CD4-positive, CD25-positive, alpha-beta regulatory T cell (primary cell): Measurements from ENCODE around the gene LATS2. TPM values are rescaled to one million over a fixed set of nuclear protein-coding genes. Genes with fewer than 3 reads are reported as not detected.

Experiments used
- ATAC-seq, 2 donors: fragments of 150-1000 bp; cut with Tn5 transposase; one replicate each; pipeline ENCODE4 v1.10.0; 2021; ENCODE audit warnings: low read depth in 2 of 2, moderate number of reproducible peaks in 2 of 2, moderate library complexity in 1 of 2
- DNase-seq, 3 donors: peaks; one replicate each; pipeline versions ENCODE4 v3.0.0 to v3.0.0-alpha.2; 2012 to 2022; ENCODE audit warnings: mixed read lengths in 1 of 3
- H3K27ac ChIP-seq: one replicate; pipeline ENCODE4 v1.7.0; 2013; ENCODE audit warnings: mild to moderate bottlenecking, low read length; ENCODE audit not compliant: insufficient read depth, poor library complexity, severe bottlenecking
- H3K27me3 ChIP-seq: one replicate; pipeline ENCODE4 v1.7.0; 2013; ENCODE audit warnings: low read length; ENCODE audit not compliant: control insufficient read depth, insufficient read depth
- H3K36me3 ChIP-seq: one replicate; pipeline ENCODE4 v1.7.0; 2013; ENCODE audit warnings: mild to moderate bottlenecking, low read length, moderate library complexity; ENCODE audit not compliant: control insufficient read depth, insufficient read depth
- H3K4me1 ChIP-seq: 2 replicates; pipeline ENCODE4 v1.7.0; 2013; ENCODE audit warnings: mild to moderate bottlenecking, low read length; ENCODE audit not compliant: insufficient read depth, control insufficient read depth, poor library complexity, severe bottlenecking
- H3K4me3 ChIP-seq: one replicate; pipeline ENCODE4 v1.7.0; 2013; ENCODE audit warnings: low read depth, mild to moderate bottlenecking, low read length, moderate library complexity
- H3K9me3 ChIP-seq, 2 experiments: 1 replicate in 1 of 2; 2 replicates in 1 of 2; pipeline ENCODE4 v1.7.0; 2013; ENCODE audit warnings: low read length in 2 of 2, mild to moderate bottlenecking in 1 of 2, moderate library complexity in 1 of 2; ENCODE audit not compliant: control insufficient read depth in 2 of 2
- H3K27ac Mint-ChIP-seq, 3 donors: one replicate each; pipeline ENCODE4 v1.8.0; 2020 to 2022; ENCODE audit warnings: mild to moderate bottlenecking in 3 of 3, mixed read lengths in 3 of 3, moderate library complexity in 2 of 3
- H3K27me3 Mint-ChIP-seq: one replicate; pipeline ENCODE4 v1.8.0; 2022; ENCODE audit warnings: mild to moderate bottlenecking, mixed read lengths
- H3K36me3 Mint-ChIP-seq: one replicate; pipeline ENCODE4 v1.8.0; 2020; ENCODE audit warnings: mixed read lengths
- H3K4me1 Mint-ChIP-seq, 4 donors: one replicate each; pipeline ENCODE4 v1.8.0; 2020 to 2022; ENCODE audit warnings: mixed read lengths in 4 of 4, mild to moderate bottlenecking in 1 of 4
- H3K4me3 Mint-ChIP-seq, 4 donors: one replicate each; pipeline ENCODE4 v1.8.0; 2020 to 2022; ENCODE audit warnings: mild to moderate bottlenecking in 4 of 4, mixed read lengths in 4 of 4, moderate library complexity in 3 of 4
- H3K9me3 Mint-ChIP-seq, 7 donors: one replicate each; pipeline ENCODE4 v1.8.0; 2020 to 2022; ENCODE audit warnings: mixed read lengths in 7 of 7, mild to moderate bottlenecking in 3 of 7, moderate library complexity in 2 of 7
- polyA plus RNA-seq, 4 donors: library from polyadenylated mRNA; unstranded; fragments of 300-500 nt; fragmentation: Illumina TruSeq; gene quantifications; one replicate each; pipeline ENCODE4 v1.2.3, GENCODE V29; 2021
- total RNA-seq: library from RNA; stranded (reverse); gene quantifications from one replicate; pipeline ENCODE4 v1.2.3, GENCODE V29; 2022

LATS2 gene
- total and polyA plus RNA-seq, 5 donors from 2014 or later, result 0.35 TPM; not detected in 4

GRCh38 chr13:21095311-21095710, 33.9 kb upstream of the LATS2 start:
- Histone ChIP-seq H3K27ac (no peak overlapping the region), H3K36me3 (no peaks in the 10 kb centered on the region), H3K4me1 (no peaks in the 10 kb centered on the region), H3K27me3 (peaks cover 4% of the 10 kb centered on the region), H3K9me3 (no peaks in the 10 kb centered on the region), H3K4me3 (no peak overlapping the region)
- ATAC-seq, result no peak
- Mint-ChIP-seq H3K27ac (no peak overlapping the region), H3K9me3 (peaks cover 0 to 2% (median 0%) of the 10 kb centered on the region in 7 donors), H3K36me3 (no peaks in the 10 kb centered on the region), H3K4me3 (no peak overlapping the region), H3K4me1 (no peaks in the 10 kb centered on the region), H3K27me3 (peaks cover 4% of the 10 kb centered on the region)
- no peak for DNase-seq

GRCh38 chr13:21089830-21090229, 28.4 kb upstream of the LATS2 start:
- H3K36me3 ChIP-seq, result no peaks in the 10 kb centered on the region
- Mint-ChIP-seq H3K27me3 (peaks cover 29% of the 10 kb centered on the region), H3K27ac (no peak overlapping the region), H3K9me3 (peaks cover 0 to 3% (median 0%) of the 10 kb centered on the region in 7 donors), H3K4me1 (peaks cover 0 to 6% (median 0%) of the 10 kb centered on the region in 4 donors), H3K4me3 (no peak overlapping the region), H3K36me3 (no peaks in the 10 kb centered on the region)
- no peaks in the 10 kb centered on the region for H3K4me1 ChIP-seq
- no peak overlapping the region for H3K27ac ChIP-seq
- DNase-seq, result no peak
- no peak overlapping the region for H3K4me3 ChIP-seq
- peaks cover 6% of the 10 kb centered on the region for H3K27me3 ChIP-seq
- no peak for ATAC-seq
- H3K9me3 ChIP-seq, result no peaks in the 10 kb centered on the region

GRCh38 chr13:21088534-21088933, 27.1 kb upstream of the LATS2 start:
- H3K27me3 Mint-ChIP-seq, result peaks cover 35% of the 10 kb centered on the region
- no peak overlapping the region for H3K27ac ChIP-seq

GRCh38 chr13:21086929-21087328, 25.5 kb upstream of the LATS2 start:
- H3K27me3 ChIP-seq, result peaks cover 6% of the 10 kb centered on the region
- no peak for DNase-seq
- H3K9me3 ChIP-seq, result no peaks in the 10 kb centered on the region
- Mint-ChIP-seq H3K27ac (no peak overlapping the region), H3K36me3 (no peaks in the 10 kb centered on the region), H3K27me3 (peaks cover 40% of the 10 kb centered on the region), H3K9me3 (peaks cover 0 to 3% (median 0%) of the 10 kb centered on the region in 7 donors), H3K4me3 (no peak overlapping the region), H3K4me1 (peaks cover 0 to 6% (median 0%) of the 10 kb centered on the region in 4 donors)
- no peaks in the 10 kb centered on the region for H3K4me1 ChIP-seq
- no peak overlapping the region for H3K27ac ChIP-seq
- no peak overlapping the region for H3K4me3 ChIP-seq
- H3K36me3 ChIP-seq, result no peaks in the 10 kb centered on the region
- no peak for ATAC-seq

More at GRCh38 chr13:21088534-21088933, 27.1 kb upstream of the LATS2 start:
- H3K36me3 Mint-ChIP-seq, result no peaks in the 10 kb centered on the region
- no peak overlapping the region for H3K4me3 Mint-ChIP-seq
- peaks cover 0 to 6% (median 0%) of the 10 kb centered on the region in 4 donors for H3K4me1 Mint-ChIP-seq
- Histone ChIP-seq H3K27me3 (peaks cover 6% of the 10 kb centered on the region), H3K9me3 (no peaks in the 10 kb centered on the region), H3K36me3 (no peaks in the 10 kb centered on the region), H3K4me3 (no peak overlapping the region), H3K4me1 (no peaks in the 10 kb centered on the region)
- H3K27ac Mint-ChIP-seq, result no peak overlapping the region
- DNase-seq (no peak), ATAC-seq (no peak)
- peaks cover 0 to 3% (median 0%) of the 10 kb centered on the region in 7 donors for H3K9me3 Mint-ChIP-seq

GRCh38 chr13:21081926-21082325, 20.5 kb upstream of the LATS2 start:
- Mint-ChIP-seq H3K9me3 (peaks cover 0 to 2% (median 0%) of the 10 kb centered on the region in 7 donors), H3K27me3 (peaks cover 49% of the 10 kb centered on the region), H3K27ac (no peak overlapping the region)

GRCh38 chr13:21080593-21080891, 19.2 kb upstream of the LATS2 start:
- Histone ChIP-seq H3K4me1 (peaks cover 2% of the 10 kb centered on the region), H3K27ac (no peak overlapping the region), H3K27me3 (peaks cover 2% of the 10 kb centered on the region), H3K36me3 (no peaks in the 10 kb centered on the region), H3K4me3 (no peak overlapping the region), H3K9me3 (no peaks in the 10 kb centered on the region)
- no peak overlapping the region for H3K27ac Mint-ChIP-seq
- H3K4me3 Mint-ChIP-seq, result no peak overlapping the region
- ATAC-seq (no peak), DNase-seq (no peak)
- no peaks in the 10 kb centered on the region for H3K36me3 Mint-ChIP-seq
- peaks cover 0 to 2% (median 0%) of the 10 kb centered on the region in 7 donors for H3K9me3 Mint-ChIP-seq
- H3K4me1 Mint-ChIP-seq, result peaks cover 0 to 3% (median 0%) of the 10 kb centered on the region in 4 donors
- H3K27me3 Mint-ChIP-seq, result peaks cover 41% of the 10 kb centered on the region

More at GRCh38 chr13:21081926-21082325, 20.5 kb upstream of the LATS2 start:
- no peak for ATAC-seq
- no peak for DNase-seq
- H3K36me3 Mint-ChIP-seq, result no peaks in the 10 kb centered on the region
- no peaks in the 10 kb centered on the region for H3K36me3 ChIP-seq
- no peak overlapping the region for H3K4me3 ChIP-seq
- H3K4me3 Mint-ChIP-seq, result no peak overlapping the region
- no peak overlapping the region for H3K27ac ChIP-seq
- H3K27me3 ChIP-seq, result peaks cover 4% of the 10 kb centered on the region
- H3K9me3 ChIP-seq, result no peaks in the 10 kb centered on the region
- peaks cover 0 to 3% (median 0%) of the 10 kb centered on the region in 4 donors for H3K4me1 Mint-ChIP-seq
- no peaks in the 10 kb centered on the region for H3K4me1 ChIP-seq

- Mint-ChIP-seq H3K4me1 (peaks cover 3 to 7% (median 5%) of the 10 kb centered on the region in 4 donors), H3K4me3 (peak overlapping the region in 1 of 4 donors; percentile 12), H3K36me3 (no peaks in the 10 kb centered on the region), H3K9me3 (peaks cover 0 to 5% (median 0%) of the 10 kb centered on the region in 7 donors), H3K27me3 (peaks cover 45% of the 10 kb centered on the region), H3K27ac (no peak overlapping the region)
- Histone ChIP-seq H3K36me3 (no peaks in the 10 kb centered on the region), H3K27me3 (peaks cover 2% of the 10 kb centered on the region), H3K27ac (no peak overlapping the region), H3K4me1 (peaks cover 7% of the 10 kb centered on the region), H3K9me3 (no peaks in the 10 kb centered on the region), H3K4me3 (no peak overlapping the region)
- no peak for ATAC-seq
- no peak for DNase-seq
Measured at GRCh38 chr13:21079761-21080592, 18.6 kb upstream of the LATS2 start.

GRCh38 chr13:21079221-21079620, 17.8 kb upstream of the LATS2 start:
- Histone ChIP-seq H3K36me3 (no peaks in the 10 kb centered on the region), H3K4me1 (peaks cover 9% of the 10 kb centered on the region), H3K9me3 (no peaks in the 10 kb centered on the region), H3K4me3 (no peak overlapping the region), H3K27ac (no peak overlapping the region), H3K27me3 (peaks cover 2% of the 10 kb centered on the region)
- Mint-ChIP-seq H3K27ac (no peak overlapping the region), H3K27me3 (peaks cover 48% of the 10 kb centered on the region), H3K9me3 (peaks cover 0 to 5% (median 0%) of the 10 kb centered on the region in 7 donors), H3K36me3 (no peaks in the 10 kb centered on the region), H3K4me1 (peaks cover 7 to 13% (median 10%) of the 10 kb centered on the region in 4 donors), H3K4me3 (peak overlapping the region in 1 of 4 donors; percentile 12)
- DNase-seq, result no peak
- ATAC-seq, result no peak
